Measurements from ENCODE around the gene ALDH5A1.

DNA sequence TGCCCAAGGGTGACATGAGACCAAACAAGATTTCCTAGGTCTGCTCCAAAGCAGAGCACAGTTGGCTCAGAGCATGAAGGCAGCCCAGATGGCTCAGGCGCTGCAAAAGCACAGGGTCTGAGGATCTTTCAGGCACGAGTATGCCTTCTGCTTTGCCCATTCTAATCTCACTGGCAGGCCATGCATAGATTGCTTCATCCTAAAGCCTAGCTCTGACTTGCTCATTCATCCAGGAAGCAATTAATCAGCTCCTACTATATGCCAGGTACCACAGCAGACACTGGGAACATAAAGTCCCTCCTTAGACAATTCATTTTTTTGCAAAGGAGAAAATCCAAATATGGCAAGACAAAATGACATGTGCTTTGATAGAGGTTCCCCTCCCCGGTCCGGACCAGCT is 36.6 kb upstream of the ALDH5A1 start:
- TF ChIP-seq, protein P1, sequence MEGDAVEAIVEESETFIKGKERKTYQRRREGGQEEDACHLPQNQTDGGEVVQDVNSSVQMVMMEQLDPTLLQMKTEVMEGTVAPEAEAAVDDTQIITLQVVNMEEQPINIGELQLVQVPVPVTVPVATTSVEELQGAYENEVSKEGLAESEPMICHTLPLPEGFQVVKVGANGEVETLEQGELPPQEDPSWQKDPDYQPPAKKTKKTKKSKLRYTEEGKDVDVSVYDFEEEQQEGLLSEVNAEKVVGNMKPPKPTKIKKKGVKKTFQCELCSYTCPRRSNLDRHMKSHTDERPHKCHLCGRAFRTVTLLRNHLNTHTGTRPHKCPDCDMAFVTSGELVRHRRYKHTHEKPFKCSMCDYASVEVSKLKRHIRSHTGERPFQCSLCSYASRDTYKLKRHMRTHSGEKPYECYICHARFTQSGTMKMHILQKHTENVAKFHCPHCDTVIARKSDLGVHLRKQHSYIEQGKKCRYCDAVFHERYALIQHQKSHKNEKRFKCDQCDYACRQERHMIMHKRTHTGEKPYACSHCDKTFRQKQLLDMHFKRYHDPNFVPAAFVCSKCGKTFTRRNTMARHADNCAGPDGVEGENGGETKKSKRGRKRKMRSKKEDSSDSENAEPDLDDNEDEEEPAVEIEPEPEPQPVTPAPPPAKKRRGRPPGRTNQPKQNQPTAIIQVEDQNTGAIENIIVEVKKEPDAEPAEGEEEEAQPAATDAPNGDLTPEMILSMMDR (conservative IDR thresholded peaks at IDR 0.05; ENCODE audit: low read length): no peak
- TF ChIP-seq EZH2phosphoT487 (IDR thresholded peaks at IDR 0.05; ENCODE audit: borderline replicate concordance): no peak
